GM20431 (cell line): ENCODE results near the gene ZNF689.

ENCODE experiments used
- in situ Hi-C: fragments of 300-500 bp; cut with MseI, MboI; formaldehyde crosslinking; loops from one replicate; pipeline ENCODE4 v1.15.0; 2020; ENCODE audit warnings: low sequenced_read_pairs; ENCODE audit not compliant: unreplicated experiment

Gene ZNF689

DNA sequence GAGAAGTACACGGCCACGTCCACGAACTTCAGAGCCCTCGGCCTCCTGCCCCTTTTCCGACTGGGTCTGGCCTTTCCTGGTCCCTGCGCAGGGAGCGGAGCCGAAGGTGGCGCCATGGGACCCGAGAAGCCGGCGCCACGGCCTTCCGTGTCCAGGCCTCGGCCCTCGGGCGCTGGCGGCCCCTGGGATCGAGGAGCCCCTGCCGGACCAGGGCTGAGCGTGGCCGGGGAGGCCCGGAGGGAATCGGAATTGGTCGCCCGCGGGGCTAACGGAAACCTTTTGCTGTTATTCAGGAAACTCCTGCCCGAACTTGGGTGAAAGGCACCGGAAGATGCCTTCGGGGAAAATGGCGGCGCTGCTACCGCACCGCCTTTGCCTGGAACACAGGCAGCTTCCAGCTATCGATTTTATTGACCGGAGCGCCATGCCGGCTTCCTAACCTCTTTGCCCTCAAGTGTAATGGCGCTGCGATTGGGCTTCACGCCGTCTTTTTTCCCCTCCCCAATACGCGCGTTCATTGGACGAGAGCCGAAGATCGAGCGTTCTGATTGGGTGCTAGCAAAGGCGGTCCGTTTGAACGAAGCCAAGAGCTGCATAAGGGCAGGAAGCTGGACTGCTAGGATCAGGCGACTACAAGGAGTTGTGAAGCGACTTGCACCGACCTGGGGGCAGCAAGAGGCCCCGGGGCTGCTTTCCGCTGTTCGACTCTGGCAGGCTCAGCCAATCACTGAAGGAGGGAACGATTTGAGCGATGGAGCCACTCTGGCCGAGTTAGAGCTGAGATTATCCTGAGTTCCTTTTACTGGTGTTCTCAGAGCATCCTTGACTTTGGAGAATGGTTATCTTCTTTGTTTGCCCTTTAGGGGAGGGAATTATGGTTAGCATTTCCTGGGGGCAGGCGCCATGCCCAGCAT is at the start of gene ZNF689:
Gene ZNF689, minus strand, starts transcription at position 464 of the 914 bp plus-strand sequence. Its CDS starts 348 bp downstream, at position 116.
- in situ Hi-C loops, result loop anchor here (25.0 kb wide), 1 partner anchor 173 kb away; the partner anchor contains the start of genes DCTPP1 and SEPHS2

- in situ Hi-C loops, result no loop called here
Measured at GRCh38 chr16:30658731-30659506, 48.7 kb upstream of the ZNF689 start.

DNA sequence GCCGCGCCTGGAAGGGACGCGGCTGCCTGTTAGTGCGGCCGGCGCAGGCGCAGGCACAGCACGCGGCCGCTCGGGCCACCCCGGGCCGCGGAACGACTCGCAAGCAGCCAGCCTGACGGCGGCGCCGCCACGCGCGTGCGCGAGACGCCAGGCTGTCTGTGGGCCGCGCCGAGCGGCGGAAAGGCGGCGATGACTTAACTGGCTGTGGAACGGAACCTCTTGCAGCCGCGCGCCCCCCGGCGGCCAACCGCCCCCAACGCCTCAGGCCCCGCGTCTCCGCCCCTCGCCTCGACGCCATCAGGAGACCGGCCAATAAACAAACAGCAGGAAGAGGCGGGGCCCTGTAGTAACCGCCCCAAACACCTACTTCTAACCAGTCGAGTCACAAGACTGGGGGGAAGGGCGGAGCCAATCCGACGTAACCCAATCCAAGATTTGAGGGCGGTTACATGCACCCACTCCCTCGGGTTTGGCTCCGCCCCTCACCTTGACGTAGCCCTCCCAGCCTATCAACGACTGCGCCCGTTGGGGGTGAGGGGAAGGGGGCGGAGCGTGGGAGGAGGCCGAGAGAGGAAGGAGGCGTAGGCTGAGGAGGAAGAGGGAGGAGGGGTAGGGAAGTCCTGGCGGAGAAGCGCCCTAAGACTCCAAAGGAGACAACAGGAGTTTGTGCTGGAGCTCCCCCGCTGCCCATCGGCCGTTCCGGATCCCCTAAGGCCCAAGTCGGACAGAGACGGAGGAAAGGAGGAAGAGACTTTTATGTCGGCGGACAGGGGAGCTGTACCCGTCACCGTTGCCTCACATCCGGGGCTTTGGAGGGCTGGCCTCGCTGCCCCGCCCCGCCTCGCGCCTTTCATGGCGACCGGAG is 47.9 kb upstream of the ZNF689 start, which contains the start of gene FBRS:
Gene FBRS, plus strand, starts transcription at position 566 of the 865 bp plus-strand sequence. CDS start 1,088 bp downstream, outside the sequence.
- in situ Hi-C loops, result no loop called here

DNA sequence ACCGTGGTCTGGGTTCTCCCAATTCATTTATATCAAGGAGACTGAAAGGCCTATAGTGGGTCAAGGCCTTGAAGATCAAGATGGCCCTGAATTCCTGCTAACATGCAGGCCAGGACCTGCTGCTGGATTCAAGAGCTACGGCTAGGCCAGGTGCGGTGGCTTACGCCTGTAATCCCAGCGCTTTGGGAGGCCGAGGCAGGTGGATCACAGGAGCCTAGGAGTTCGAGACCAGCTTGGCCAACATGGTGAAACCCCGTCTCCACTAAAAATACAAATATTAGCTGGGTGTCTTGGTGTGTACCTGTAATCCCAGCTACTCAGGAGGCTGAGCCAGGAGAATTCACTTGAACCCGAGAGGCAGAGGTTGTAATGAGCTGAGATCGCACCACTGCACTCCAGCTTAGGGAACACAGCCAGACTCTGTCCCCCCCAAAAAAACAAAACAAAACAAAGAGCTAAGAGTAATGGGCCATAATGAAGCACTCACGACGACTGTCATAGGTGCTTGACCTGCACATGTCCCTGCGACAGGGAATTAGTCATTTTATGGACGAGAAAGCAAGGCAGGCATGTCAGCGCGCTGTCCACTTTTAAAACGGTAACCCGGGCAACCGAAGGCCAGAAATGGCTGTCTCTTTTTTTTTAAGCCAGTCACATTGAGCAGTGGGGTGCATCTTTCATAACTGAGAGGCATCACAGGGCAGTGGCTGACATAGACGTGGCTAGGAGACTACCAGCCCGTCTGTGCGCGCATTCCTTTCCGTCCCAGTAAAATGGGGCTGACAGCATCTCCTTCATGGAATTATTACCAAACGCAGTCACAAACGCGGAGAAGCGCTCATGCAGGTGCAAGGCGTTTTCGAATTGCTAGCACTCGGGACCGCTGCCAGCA is 47.0 kb upstream of the ZNF689 start:
- in situ Hi-C loops, result no loop called here

DNA sequence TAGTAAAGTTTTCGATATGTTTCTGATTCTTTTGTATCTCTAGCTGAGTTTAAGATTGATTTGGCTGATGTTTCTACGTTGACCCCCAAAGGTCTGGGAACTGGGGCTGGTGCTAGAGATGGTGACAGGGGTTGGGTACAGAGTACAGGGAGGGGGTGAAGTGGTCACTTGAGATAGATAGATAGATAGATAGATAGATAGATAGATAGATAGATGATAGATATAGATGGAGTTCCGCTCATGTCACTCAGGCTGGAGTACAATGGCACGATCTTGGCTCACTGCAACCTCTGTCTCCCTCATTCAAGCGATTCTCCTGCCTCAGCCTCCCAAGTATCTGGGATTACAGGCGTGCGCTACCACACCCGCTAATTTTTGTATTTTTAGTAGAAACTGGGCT is 46.2 kb upstream of the ZNF689 start:
- in situ Hi-C loops, result no loop called here

DNA sequence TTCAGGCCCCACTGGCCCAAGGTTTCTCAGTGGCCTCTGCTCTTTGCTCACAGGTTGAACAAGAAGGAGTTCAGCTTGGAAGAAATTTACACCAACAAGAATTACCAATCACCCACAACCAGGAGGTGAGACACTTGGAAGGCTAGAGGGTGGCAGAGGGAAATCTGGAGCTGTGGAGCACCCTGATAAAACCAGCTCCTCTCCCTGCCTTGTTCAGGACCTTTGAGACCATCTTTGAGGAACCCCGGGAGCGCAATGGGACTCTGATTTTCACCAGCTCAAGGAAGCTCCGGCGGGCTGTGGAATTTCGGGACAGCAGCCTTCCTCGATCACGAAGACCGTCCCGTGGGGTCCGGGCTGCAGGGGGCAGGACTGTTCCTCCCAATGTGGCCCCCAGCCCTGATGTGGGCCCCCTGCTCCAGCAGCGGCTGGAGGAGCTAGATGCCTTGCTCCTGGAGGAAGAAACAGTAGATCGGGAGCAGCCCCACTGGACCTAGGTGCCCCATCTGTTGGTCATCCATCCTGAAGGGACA is 45.7 kb upstream of the ZNF689 start:
- in situ Hi-C loops, result no loop called here

DNA sequence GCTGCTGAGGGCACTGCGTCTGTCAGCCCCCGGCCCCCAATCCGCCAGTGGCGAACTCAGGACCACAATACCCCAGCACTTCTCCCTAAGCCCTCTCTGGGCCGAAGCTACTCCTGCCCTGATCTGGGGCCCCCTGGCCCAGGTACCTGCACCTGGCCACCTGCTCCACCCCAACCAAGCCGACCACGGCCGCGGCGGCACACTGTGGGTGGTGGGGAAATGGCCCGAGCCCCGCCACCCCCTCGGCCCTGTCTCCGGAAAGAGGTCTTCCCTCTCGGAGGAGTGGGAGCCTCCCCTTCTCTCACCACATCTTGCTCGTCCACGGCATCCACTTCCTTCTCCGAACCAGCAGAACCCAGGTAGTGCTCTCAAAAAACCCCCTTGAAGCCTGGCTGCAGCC is 44.7 kb upstream of the ZNF689 start:
- in situ Hi-C loops, result no loop called here

DNA sequence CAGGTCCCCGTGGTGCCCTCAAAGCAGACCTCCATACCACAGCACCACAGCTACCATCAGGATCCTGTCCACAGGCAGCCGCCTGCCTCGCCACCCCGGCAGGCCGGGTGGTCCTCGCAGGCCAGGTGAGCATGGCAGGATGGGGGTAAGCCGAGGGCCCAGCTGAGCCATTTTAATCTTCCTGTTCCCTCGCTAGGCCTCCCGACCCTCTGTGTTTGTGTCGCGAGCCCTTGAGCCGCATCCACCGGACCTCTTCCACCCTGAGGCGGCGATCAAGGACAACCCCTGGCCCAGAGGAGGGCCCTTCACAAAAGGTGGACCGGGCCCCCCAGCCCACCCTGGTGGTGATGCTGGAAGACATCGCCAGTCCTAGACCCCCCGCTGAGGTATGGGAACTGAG is 42.5 kb upstream of the ZNF689 start:
- in situ Hi-C loops, result no loop called here

DNA sequence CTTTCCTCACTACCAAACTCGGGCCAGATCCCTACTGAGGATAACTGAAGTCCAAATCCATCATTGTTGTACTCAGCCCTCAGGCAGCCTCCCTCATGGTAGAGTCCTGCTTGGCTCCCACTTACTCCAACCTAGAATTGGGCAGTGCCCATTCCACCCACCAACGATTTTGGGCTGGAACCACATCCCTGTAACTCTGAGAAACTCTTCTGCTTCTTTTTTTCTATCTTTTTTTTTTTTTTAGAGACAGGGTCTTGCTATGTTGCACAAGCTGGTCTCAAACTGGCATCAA is 41.8 kb upstream of the ZNF689 start:
- in situ Hi-C loops, result no loop called here

- in situ Hi-C loops, result no loop called here
Measured at GRCh38 chr16:30651124-30652004, 41.2 kb upstream of the ZNF689 start.

DNA sequence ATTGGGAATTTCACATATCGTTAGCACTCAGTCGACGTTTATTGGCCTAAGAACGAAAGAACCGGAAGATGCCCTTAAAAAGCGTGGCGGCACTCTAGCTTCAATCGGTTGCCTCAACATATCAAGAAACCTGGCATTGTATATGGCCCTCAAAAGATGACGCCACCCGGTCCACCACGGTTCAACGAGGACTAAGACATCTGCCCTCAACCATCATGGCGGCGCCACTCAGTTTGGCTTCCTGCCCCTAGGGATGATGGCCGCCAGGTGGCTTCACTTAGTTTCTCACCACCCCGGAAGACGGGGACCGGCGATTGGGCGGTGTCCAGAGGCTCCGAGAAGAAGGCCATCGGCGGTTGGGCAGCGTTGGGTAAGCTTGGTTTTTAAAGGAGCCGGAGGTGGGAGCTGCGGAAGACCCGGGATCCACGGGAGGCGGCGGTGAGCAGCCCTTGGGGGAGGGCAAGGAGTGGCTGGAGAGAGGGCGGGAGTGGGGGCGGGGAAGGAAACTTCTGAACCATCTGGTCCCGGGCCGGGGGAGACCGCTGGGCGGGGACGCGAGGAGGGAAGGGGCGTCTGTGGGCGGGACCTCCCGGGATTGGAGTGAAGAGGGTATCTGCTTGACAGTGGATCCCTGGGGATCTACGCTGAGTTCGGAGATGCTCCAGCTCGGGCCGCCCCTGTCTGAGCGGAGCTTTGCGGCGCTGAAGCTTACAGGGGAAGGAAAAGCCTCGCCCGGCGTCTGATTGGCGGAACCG is 40.4 kb upstream of the ZNF689 start, which contains the start of gene PRR14:
Gene PRR14, plus strand, starts transcription at position 592 of the 755 bp plus-strand sequence. CDS start 686 bp downstream, outside the sequence.
- in situ Hi-C loops, result no loop called here

DNA sequence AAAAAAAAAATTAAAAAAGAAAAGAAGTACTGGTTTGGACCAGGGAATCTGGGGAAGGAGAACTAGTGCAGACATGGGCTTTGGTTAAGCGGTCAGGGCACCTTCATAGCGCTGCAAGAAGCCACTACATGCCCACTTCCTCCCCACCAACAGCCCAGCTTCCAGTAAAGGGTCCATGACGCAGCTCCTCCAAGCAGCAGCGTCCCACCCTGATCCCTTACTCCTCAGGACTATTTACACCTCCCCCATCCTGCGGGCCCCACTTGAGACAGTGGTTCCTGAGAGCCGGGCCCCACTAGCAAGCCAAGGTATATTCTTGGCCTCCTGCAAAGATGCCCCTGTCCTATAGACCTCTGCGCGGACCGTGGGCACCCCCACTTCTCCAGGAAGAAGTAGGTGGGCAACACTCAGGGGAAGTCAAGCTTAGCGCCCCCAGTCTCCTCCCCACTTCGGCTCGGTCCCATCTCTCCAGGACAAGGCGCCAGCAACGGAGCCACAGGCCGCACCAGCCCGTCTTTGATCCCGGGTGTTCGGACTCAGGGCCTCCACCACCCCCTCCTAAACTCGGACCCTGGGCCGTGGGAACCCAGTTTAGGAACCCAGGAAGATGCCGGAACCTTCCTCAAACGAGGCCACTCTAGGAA is 39.7 kb upstream of the ZNF689 start:
- in situ Hi-C loops, result no loop called here

DNA sequence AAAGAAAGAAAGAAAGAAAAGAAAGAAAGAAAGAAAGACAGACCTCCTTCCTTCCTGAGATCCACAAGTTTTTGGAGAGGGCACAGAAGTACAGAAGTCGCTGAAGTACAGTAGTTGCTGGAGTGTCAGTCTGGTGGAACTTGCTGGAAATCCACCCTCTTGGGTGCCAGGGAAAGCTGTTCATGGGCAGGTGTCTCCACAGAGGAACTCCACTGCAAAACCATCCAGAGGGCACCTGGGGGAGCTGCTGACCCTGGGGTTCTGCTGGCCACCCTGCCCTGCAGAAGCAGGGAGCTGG is 37.0 kb upstream of the ZNF689 start:
- in situ Hi-C loops, result no loop called here

DNA sequence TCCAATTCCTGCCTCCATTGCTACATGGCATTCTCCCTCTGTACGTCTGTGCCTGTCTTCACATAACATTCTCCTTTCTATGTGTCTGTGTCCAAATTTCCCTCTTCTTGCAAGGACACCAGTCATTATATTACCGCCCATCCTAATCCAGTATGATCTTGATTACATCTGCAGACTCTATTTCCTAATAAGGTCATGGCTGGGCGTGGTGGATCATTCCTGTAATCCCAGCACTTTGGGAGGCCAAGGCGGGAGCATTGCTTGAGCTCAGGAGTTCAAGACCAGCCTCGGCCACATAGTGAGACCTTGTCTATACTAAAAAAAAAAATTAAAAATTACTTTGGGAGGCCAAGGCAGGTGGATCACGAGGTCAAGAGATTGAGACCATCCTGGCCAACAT is 35.5 kb upstream of the ZNF689 start:
- in situ Hi-C loops, result no loop called here

- in situ Hi-C loops, result no loop called here
Measured at GRCh38 chr16:30644334-30644830, 34.2 kb upstream of the ZNF689 start.

GRCh38 chr16:30641378-30641982 is 31.3 kb upstream of the ZNF689 start:
- in situ Hi-C loops, result no loop called here
